IPS DF 6.9 (cell line): ENCODE measurements around the gene FAM131B.

Source experiments
- DNase-seq: peaks from one replicate; pipeline ENCODE4 v3.0.0-alpha.2; 2013; ENCODE audit warnings: low read depth, low spot score
- H3K27ac ChIP-seq: one replicate; pipeline ENCODE4 v1.5.1; 2013; ENCODE audit warnings: low read length, control low read depth
- H3K27me3 ChIP-seq: 2 replicates; pipeline ENCODE4 v1.6.1; 2013; ENCODE audit warnings: mild to moderate bottlenecking, low read length; ENCODE audit not compliant: control insufficient read depth, insufficient read depth
- H3K36me3 ChIP-seq: 2 replicates; pipeline ENCODE4 v1.6.1; 2013; ENCODE audit warnings: low read length; ENCODE audit not compliant: control insufficient read depth, insufficient read depth
- H3K4me1 ChIP-seq: 2 replicates; pipeline ENCODE4 v1.6.1; 2013; ENCODE audit warnings: low read length; ENCODE audit not compliant: control insufficient read depth, insufficient read depth
- H3K4me3 ChIP-seq: 2 replicates; pipeline ENCODE4 v1.5.1; 2013; ENCODE audit warnings: mild to moderate bottlenecking, low read length
- H3K9me3 ChIP-seq: 2 replicates; pipeline ENCODE4 v1.6.1; 2013; ENCODE audit warnings: low read length, inconsistent platforms; ENCODE audit not compliant: control insufficient read depth, insufficient read depth
- WGBS: extraction: QIAGEN DNeasy Blood & Tissue Kit; methylation state at CpG from one replicate; pipeline ENCODE4 v1.1.7; 2013; ENCODE audit warnings: mixed read lengths, missing lambda C conversion rate; ENCODE audit not compliant: insufficient read length, insufficient coverage; 5-methylcytosine and 5-hydroxymethylcytosine counted together

Gene FAM131B

GRCh38 chr7:143380646-143381426, 18.3 kb upstream of the FAM131B start, which contains the start of gene ZYX:
TSS of gene ZYX (plus strand) at chr7:143381345. CDS start at chr7:143381572, 227 bp downstream.
- DNase-seq, result peak; percentile 68
- no peak within 1 kb of the TSS for H3K27ac ChIP-seq
- WGBS, result no CpG with 5 or more reads among the region's 72 CpGs
- peaks cover 16% of the 10 kb centered on the region; the same call in 1 of the 2 replicates for H3K36me3 ChIP-seq
- no peaks in the 10 kb centered on the region for H3K9me3 ChIP-seq
- peaks cover 4% of the 10 kb centered on the region for H3K4me1 ChIP-seq
- H3K4me3 ChIP-seq, result peak within 1 kb of the TSS; percentile 97
- no peaks in the 10 kb centered on the region for H3K27me3 ChIP-seq

GRCh38 chr7:143380260-143380645, 17.7 kb upstream of the FAM131B start:
- no peaks in the 10 kb centered on the region for H3K9me3 ChIP-seq
- peak; percentile 78 for DNase-seq
- peaks cover 4% of the 10 kb centered on the region for H3K4me1 ChIP-seq
- WGBS, result no CpG with 5 or more reads among the region's 35 CpGs
- no peak overlapping the region for H3K27ac ChIP-seq
- peak overlapping the region; percentile 97 for H3K4me3 ChIP-seq
- H3K36me3 ChIP-seq, result peaks cover 15% of the 10 kb centered on the region; the same call in 1 of the 2 replicates
- H3K27me3 ChIP-seq, result no peaks in the 10 kb centered on the region

- Histone ChIP-seq H3K9me3 (no peaks in the 10 kb centered on the region), H3K27me3 (no peaks in the 10 kb centered on the region), H3K4me1 (peaks cover 4% of the 10 kb centered on the region), H3K27ac (no peak overlapping the region), H3K4me3 (no peak overlapping the region; the same call in 1 of the 2 replicates), H3K36me3 (peaks cover 10% of the 10 kb centered on the region; the same call in 1 of the 2 replicates)
- no peak for DNase-seq
- no CpG with 5 or more reads among the region's 15 CpGs for WGBS
These were observed 17.2 kb upstream of the FAM131B start for GRCh38 chr7:143379611-143380259.

- H3K9me3 ChIP-seq, result no peaks in the 10 kb centered on the region
- H3K36me3 ChIP-seq, result no peaks in the 10 kb centered on the region
- no peaks in the 10 kb centered on the region for H3K27me3 ChIP-seq
- no CpG with 5 or more reads among the region's 5 CpGs for WGBS
- no peak overlapping the region for H3K4me3 ChIP-seq
- no peak overlapping the region for H3K27ac ChIP-seq
- H3K4me1 ChIP-seq, result peaks cover 4% of the 10 kb centered on the region; the same call in 1 of the 2 replicates
- no peak for DNase-seq
These were observed 13.9 kb upstream of the FAM131B start for GRCh38 chr7:143376396-143376795.

GRCh38 chr7:143375298-143376034, 13.0 kb upstream of the FAM131B start:
- H3K9me3 ChIP-seq, result no peaks in the 10 kb centered on the region
- WGBS, result no CpG with 5 or more reads among the region's 7 CpGs
- no peak overlapping the region for H3K4me3 ChIP-seq
- H3K27ac ChIP-seq, result no peak overlapping the region
- no peaks in the 10 kb centered on the region for H3K36me3 ChIP-seq
- DNase-seq, result no peak
- peaks cover 4% of the 10 kb centered on the region; the same call in 1 of the 2 replicates for H3K4me1 ChIP-seq
- H3K27me3 ChIP-seq, result no peaks in the 10 kb centered on the region

- no peak for DNase-seq
- 100% methylated on average over 1 of the region's 5 CpGs for WGBS
- Histone ChIP-seq H3K27me3 (no peaks in the 10 kb centered on the region), H3K36me3 (no peaks in the 10 kb centered on the region), H3K4me1 (peaks cover 4% of the 10 kb centered on the region; the same call in 1 of the 2 replicates), H3K9me3 (no peaks in the 10 kb centered on the region), H3K4me3 (no peak overlapping the region), H3K27ac (no peak overlapping the region)
These were observed 12.0 kb upstream of the FAM131B start for GRCh38 chr7:143374561-143374960.

GRCh38 chr7:143373255-143373794, 10.8 kb upstream of the FAM131B start:
- Histone ChIP-seq H3K27me3 (no peaks in the 10 kb centered on the region), H3K9me3 (no peaks in the 10 kb centered on the region), H3K4me1 (peaks cover 4% of the 10 kb centered on the region; the same call in 1 of the 2 replicates), H3K36me3 (no peaks in the 10 kb centered on the region), H3K27ac (no peak overlapping the region), H3K4me3 (no peak overlapping the region)
- no peak for DNase-seq
- no CpG with 5 or more reads among the region's 4 CpGs for WGBS

GRCh38 chr7:143372070-143372469, 9.6 kb upstream of the FAM131B start:
- no peak for DNase-seq
- Histone ChIP-seq H3K27me3 (no peaks in the 10 kb centered on the region), H3K4me3 (no peak overlapping the region), H3K9me3 (no peaks in the 10 kb centered on the region), H3K4me1 (peaks cover 4% of the 10 kb centered on the region; the same call in 1 of the 2 replicates), H3K36me3 (no peaks in the 10 kb centered on the region), H3K27ac (no peak overlapping the region)
- no CpG with 5 or more reads among the region's 4 CpGs for WGBS

- Histone ChIP-seq H3K4me1 (peaks cover 4% of the 10 kb centered on the region; the same call in 1 of the 2 replicates), H3K9me3 (no peaks in the 10 kb centered on the region), H3K36me3 (no peaks in the 10 kb centered on the region), H3K27me3 (no peaks in the 10 kb centered on the region), H3K27ac (no peak overlapping the region), H3K4me3 (no peak overlapping the region)
- WGBS, result no CpG with 5 or more reads among the region's 12 CpGs
- no peak for DNase-seq
These were observed 7.5 kb upstream of the FAM131B start for GRCh38 chr7:143369678-143370651.
